Stimulated activated CD8-positive, alpha-beta memory T cell treated with anti-CD3 and anti-CD28 coated beads, Interleukin-4, amount 100 ng/mL, for 4 hours (primary cell): Measurements from ENCODE around the gene TTLL7.
"Not testable (repeated sequence)": the region's sequence is repeated elsewhere in the genome, so short reads cannot be mapped to it uniquely, and the experiment has no call there.

ENCODE experiments used
- DNase-seq, 2 donors: peaks; one replicate each; pipeline ENCODE4 v3.0.0-alpha.2; 2020; ENCODE audit warnings: low read depth in 2 of 2, low spot score in 1 of 2

TTLL7 gene

GRCh38 chr1:83932693-83933092, 66.2 kb downstream of the TTLL7 start:
- DNase-seq = no peak

DNA sequence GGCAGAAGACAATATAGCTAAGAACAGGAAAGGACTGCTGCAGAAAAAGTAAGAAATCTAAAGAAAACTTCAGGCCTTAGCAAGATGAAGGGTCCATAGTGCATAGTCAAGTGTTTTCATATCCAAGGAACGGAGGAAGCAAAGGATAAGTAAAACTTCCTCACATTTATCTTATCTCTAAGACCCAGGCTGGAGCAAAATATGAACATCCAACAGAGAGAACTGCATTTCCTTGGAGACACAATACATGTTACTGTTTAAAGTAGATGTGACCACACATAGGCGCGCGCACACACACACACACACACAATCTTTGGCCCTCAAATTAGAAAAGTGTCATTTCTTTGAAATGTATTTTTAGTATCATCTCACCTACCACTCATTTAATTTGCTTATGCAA, 66.7 kb downstream of the TTLL7 start:
- no peak for DNase-seq

GRCh38 chr1:83931658-83932253, 67.2 kb downstream of the TTLL7 start:
- DNase-seq = no peak

DNA sequence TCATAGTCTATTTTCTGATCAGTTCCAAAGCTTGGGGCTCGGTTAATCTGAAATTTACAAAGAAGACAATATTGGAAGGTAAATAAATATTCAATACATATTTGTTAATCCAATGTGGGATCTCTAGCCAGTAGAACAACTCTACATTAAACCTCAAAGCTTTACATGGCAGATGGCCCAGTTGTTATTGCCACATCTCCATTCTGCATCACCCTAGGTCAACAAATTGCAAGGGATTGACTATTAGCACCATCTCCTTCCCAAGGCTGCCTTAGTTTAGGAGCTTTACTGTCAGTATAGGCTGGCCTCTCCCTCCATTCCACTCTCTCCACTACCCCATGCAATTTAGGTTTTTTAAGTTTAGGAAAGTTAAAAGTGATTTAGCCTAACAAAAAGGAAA, 69.7 kb downstream of the TTLL7 start:
- DNase-seq = no peak

DNA sequence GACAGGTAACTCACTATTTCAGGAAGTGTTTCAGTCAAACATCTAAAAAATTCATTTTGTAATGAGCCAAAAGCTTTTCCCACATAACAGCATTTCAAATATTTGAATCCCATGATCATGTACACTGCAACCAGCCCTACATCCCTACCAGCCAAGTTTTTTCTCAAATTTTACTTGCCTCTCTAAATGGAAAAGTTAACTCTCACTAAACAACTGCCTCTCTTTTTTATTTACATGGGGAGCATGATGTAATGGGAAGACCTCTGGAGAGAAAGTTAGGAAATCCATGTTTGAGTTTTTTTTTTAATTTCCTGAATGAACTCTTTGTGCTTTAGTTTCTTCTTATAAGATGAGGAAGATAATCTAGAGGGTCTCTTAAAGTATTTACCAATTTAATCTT, 70.5 kb downstream of the TTLL7 start:
- DNase-seq = no peak

DNA sequence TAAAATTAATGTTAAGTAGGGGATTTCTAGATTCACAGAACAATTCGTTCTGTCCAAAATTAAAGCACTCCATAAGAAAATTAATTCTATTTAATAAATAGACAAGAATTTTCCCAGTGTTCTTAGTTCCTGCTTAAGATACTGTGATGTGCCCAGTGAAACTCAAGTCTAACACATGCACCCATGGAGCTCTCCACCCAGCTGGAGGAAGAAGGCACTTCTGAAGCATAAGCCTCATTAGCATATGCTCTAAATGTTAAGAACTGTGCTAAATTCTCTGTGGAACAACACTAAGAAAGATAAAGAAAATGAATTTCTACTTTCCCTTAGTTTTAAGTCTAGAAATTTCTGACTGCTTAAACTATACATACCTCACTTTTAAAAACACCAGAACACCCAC, 71.2 kb downstream of the TTLL7 start:
- DNase-seq = no peak

DNA sequence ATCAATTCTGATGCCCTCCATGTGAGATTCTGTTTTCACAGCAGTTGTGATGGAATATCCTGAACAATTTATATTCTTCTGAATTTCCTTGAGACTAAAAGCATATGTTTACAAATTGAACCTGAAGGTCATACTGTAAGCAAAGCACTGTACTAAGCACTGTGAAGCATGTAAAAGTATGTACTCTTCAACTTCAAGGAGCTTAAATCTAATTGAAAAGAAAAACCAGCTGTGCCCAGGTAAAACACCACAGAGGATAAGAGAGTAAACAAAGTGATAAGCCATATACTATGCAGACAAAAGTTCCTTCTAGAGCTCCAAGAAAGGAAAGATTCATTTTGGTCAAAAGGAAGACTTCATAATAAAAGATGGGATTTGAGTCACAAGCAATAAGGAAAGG, 71.9 kb downstream of the TTLL7 start:
- no peak for DNase-seq

DNA sequence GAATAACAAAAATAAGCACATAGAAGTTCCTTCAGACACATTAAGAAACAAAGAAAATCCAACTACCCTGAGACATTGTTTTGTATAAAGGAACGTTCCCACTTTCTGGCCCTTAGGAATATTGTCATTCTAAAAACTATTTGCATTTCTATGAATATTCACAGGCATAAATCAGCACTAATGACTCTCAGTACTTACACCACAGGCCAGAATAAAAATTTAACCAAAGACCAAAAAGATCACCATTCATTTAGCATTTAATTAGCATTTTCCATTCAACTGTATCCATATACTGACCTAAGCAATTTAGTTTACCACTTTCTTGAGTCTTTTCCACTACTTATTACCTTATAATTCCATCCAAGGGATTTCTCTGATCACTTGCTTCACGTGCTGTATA, 75.4 kb downstream of the TTLL7 start:
- DNase-seq = no peak

GRCh38 chr1:83922431-83922830, 76.5 kb downstream of the TTLL7 start:
- no peak for DNase-seq

DNA sequence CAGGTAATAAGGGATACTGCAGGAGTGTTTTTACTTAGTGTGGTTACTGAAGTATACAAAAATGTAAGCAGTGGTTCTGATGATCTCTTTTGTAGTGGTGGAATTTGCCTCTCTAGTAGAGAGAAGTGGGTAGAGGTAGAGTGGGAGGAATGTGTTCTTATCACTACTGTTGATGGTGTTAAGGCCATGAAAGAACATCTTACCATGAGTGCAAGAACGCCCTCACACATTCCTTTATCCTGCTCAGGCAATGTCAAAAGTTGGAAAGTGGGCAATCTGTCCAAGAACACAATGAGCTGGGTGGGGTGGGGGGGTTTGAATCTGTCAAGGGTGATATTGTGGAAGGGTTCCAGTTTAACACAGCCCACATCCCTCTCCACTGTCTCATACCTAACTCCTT, 78.6 kb downstream of the TTLL7 start:
- no peak for DNase-seq

DNA sequence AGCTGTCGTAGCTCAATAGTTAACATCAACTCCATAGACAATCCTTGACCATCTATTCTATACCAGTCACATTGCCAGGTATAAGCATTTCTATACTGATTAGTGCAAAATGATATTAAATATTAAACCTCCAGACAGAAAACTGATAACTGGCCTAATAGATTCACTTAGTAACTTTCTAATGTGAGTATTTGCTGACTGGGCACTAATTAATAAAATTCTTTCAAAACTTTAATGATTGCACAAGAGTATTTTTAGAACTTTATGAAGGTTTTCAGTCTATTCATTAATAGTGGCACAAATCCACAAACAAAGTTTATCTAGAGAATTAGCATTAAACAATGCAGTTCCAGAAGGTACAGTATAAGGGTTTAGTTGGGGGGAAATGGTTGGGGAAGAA, 79.1 kb downstream of the TTLL7 start:
- DNase-seq = no peak

DNA sequence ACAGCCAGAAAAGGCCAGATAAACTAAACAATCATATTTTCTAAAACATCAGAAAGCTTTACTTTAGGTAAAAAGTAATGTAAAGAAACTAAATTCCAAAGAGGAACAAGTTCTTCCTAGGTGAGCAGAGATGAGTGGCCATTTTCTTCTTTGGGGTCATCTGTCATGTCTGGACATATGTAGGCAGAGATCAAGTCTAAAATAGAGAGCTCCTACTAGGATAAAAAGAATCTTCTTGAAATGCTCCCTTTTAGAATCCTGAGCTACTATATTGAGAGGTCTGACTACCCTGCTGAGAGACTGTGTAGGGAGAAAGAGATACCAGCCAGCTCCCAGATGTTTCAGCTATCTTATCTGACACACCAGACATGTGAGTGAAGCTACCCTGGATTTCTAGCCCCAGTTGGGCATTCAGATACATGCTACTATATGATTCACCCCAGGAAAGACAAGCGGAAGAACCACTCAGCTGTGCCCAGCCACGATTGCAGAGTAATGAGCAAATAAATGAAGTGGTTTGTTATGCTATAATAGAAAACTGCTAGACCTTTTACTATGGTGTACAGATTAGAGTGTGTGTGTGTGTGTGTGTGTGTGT, 80.1 kb downstream of the TTLL7 start:
- DNase-seq = no peak

GRCh38 chr1:83917959-83918358, 81.0 kb downstream of the TTLL7 start:
- no peak for DNase-seq

- not testable (repeated sequence) for DNase-seq
Measured at GRCh38 chr1:83916094-83916493, 82.8 kb downstream of the TTLL7 start.

GRCh38 chr1:83912876-83913275, 86.1 kb downstream of the TTLL7 start:
- DNase-seq = no peak

- DNase-seq = no peak
Measured at GRCh38 chr1:83910461-83910860, 88.5 kb downstream of the TTLL7 start.

DNA sequence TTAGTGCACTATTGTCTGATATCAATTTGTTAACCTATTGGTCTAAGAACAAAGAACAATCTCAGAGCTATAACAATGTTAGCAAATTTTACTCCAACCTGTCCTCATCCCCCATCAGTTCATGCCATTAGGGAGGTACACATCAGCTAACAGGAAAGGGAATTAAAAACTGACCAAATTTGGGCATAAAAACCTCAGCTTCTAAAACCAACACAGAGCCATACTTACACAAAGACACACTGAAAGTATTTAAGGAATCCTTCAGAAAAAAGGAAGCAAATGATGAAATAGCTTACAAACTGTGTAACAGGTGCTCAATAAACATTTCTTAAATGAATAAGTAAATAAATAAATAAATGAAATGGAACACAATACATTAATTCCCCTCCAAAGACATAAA, 89.2 kb downstream of the TTLL7 start:
- no peak for DNase-seq

DNA sequence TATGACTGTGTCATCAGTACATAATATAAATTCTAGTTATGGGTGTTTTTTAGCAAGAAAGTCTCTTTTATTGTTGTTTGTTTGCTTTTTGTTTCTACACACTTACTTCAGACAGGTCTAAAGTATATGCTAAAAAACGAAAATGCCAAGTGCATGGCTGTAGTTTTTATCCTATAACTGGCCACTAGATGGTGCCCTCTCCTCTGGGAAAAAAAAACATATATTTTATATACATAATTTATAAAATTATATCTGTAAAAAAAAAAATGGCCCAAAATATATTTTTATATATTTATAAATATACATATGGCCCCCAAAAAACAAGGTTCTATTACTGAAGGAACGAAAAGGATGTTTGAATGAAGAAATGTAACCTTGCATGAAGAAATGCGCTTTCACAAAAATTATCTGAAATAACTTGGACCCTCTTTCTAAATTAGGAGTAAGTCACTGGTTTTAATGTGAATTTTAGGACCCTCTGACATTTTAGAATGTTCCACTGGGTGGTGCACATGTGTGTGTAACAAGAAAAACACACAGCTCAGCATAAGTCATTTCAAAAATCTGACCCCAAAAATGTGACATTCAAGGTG, 93.5 kb downstream of the TTLL7 start:
- DNase-seq = no peak

GRCh38 chr1:83901547-83902155, 97.3 kb downstream of the TTLL7 start:
- DNase-seq = no peak

DNA sequence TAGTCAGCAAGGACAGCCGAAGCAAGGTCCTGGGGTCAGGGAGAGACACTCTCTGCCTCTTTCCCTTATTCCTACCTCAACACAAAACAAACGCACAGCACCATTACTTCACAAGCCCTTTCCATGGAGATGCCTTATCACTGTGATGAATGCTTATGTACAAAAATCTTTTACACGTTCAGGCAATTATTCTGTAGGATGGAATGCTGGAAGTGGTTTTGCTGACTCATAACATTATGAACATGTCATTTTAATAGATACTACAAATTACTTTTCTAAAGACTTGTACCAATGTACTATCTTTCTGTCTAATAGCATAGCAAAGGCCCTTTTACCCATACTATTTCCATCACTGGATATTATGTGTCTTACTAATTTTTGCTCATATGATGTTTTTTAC, 98.4 kb downstream of the TTLL7 start:
- DNase-seq = no peak

GRCh38 chr1:83897516-83897915, 101.4 kb downstream of the TTLL7 start:
- no peak for DNase-seq

DNA sequence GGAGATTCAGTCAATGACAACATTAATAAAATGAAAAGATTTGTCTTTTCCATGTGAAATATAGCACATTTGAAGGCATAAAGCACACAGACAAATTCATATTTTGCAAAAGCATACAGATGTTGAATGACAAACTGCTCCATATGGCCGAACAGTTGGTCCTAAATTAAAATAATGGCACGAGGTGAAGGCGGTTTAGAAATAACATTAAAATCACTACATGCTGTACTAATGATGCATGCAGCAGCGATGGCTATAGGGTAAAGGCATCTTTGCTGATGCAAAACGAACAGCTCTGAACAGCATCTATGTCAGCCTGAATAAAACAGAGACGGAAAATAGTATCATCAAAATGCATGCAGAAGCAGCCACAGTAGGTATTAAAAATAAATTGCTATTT, 102.6 kb downstream of the TTLL7 start:
- no peak for DNase-seq

- no peak for DNase-seq
Measured at GRCh38 chr1:83889707-83890106, 109.2 kb downstream of the TTLL7 start.
